HG02852 (cell line): ENCODE data around the gene FGF3.

ENCODE experiments used
- ATAC-seq: cut with Tn5 transposase; IDR thresholded peaks from one replicate; pipeline ENCODE4 v1.9.1; 2021; ENCODE audit warnings: mild to moderate bottlenecking, moderate library complexity; ENCODE audit not compliant: unreplicated experiment

The FGF3 gene

DNA sequence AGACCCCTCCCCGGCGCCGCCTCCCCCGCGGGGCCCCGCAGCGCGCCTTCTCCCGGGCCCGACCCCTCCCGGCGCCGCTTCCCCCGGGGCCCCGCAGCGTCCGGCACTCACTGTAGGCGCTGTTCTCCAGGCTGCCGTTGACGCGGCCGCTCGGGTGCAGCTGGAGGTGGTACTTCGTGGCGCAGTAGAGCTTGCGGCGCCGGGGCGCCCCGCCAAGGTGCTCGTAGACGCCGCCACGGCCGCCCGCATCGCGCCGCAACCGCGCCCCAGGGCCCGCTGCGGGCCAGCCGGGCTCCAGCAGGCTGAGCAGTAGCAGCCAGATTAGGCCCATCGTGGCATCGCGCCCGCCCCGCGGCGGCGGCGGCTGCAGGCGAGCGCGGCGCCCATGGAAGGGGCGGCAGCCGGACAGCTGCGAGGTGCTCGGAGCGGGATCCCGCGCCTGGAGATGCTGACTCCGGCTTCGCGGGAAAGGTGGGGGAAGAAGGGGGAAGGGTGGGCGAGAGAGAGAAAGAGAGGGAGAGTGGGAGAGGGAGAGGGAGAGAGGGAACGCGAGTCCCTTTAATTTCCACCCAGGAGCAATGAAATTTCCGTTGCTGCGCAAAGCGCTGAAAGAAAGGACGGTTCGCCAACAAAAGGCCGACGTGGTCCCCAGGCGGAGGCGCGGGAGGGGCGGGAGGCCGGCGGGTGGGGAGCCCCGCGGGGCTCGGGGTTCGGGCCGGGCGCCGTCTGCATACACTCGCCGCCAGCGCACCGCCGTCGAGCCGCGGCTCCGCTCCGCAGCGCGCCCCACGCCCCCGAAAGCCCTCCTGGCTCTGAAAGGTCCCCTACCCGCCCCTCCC lies at the start of gene FGF3:
FGF3 (minus strand) TSS at position 814 of the 839 bp plus-strand sequence; CDS start at position 331, 483 bp downstream.
- ATAC-seq: no peak

DNA sequence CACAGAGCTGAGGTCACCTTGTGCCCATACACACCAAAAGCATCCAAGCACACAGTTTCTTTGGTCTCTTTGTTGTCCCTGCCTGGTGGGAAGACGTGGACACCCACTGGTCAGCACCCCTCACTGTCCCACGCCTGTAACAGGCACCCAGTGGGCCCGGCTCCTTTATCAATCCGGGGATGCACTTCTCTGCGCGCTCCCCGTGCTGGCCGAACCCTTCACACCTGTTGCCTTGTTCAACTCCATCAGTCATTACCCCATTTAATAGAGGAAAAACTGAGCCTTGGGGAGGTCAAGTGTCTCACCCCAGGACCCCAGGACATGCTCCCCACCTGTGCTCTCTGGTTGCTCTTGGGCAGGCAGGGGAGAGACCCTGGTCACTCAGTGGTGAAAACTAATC lies 49.7 kb upstream of the FGF3 start:
- no peak for ATAC-seq

DNA sequence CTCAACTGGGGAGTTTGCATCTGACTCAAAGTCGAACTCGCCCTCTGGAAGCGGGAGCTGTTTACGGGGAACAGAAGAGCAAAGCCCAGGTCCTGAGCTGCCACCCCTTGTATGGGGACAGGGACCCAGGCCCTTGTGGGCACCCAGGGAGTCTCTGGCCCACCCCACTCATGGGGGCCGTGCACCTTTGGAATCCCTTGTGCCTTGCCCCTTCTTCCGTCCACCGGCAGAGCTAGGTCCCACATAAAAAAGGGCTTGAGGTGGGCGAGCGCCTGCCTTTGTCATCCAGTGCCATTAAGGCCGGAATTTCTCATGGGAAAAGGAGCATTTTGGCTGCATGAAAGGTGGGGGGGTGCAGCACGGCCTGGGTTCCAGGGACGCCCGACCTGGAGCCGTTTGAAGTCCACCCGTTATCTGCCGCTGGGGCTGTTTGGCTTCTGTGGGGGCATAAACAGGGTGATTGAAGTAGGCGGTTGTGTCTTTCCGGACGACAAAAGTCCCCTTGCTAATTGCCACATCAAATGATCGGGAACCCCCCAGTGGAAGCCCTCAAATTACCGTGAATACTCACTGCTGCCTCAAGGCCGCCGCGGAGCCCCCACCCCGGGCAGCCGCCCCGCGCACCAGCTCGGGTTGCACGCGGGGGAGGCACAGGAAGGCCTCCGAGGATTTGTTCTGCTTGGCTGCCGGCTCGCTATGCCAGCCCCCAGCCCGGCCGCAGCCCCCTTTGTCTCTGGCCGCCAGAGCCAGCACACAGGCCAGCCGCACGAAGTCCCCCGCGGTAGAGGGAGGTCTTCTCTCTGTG lies 49.0 kb upstream of the FGF3 start:
- ATAC-seq: no peak

DNA sequence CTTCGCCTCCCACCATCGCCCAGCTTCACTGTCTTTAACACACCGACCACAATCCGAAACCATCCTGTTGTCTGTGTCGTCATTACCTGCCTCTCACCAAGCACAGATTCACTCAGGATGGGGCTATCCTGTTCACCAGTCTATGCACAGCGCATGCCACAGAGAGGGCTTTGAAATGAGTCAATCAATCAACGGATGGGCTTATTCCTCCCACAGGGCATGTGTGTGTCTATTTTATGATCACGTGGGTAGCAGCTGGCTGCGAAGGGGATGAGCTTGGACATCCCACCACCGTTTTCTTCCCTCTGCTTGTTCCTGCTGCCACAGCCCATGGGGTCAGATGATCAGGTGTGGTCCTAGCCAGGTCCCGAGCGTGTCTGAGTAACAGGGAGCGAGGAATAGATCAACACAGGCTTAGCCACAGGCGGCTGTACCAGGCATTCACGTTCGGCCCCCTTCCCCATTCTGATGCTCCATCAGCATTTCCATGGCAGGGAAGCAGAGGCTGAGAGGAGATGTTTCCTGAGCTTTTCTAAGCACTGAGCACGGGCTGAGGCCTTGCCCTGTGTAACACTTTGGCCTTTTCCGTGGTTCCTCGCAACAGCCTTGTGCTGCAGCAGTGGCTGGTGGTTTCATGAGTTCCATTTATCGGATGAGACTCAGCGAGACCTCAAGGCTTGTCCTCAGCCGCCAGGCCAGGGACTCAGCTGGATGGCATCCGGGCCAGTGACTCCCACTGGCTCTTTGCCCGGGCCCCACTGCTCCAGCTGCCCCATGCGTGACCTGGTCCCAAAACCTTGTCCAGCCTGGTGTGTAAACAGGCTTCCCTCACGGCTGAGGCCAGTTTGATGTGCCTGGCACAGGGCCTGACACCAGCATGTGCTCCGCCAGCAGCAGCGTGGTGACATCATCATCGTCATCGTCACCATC lies 48.1 kb upstream of the FGF3 start:
- ATAC-seq: no peak

DNA sequence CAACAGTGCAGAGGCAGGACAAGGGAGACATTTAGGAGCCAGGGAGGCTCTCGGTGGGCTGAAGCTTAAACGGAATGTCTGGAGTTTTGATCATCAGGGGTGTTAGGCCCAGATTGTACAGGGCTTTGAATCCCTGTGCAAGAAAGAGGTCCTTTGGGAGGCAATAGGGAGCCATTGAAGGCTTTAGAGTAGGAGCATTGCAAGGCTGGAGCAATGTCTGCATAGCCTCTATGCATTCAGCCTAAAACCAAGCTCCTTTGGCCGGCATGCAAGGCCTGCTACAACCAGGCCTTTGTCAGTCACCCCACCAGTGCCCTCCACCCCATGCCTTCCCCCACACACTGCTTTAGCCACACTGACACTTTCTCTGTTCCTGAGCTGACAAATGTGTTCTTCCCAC lies 47.4 kb upstream of the FGF3 start:
- ATAC-seq: no peak

GRCh38 chr11:69865707-69866106 lies 46.5 kb upstream of the FGF3 start:
- no peak for ATAC-seq

GRCh38 chr11:69864686-69865661 lies 45.8 kb upstream of the FGF3 start:
- ATAC-seq: no peak

- ATAC-seq: no peak
Observed at GRCh38 chr11:69863544-69864200, 44.5 kb upstream of the FGF3 start.

DNA sequence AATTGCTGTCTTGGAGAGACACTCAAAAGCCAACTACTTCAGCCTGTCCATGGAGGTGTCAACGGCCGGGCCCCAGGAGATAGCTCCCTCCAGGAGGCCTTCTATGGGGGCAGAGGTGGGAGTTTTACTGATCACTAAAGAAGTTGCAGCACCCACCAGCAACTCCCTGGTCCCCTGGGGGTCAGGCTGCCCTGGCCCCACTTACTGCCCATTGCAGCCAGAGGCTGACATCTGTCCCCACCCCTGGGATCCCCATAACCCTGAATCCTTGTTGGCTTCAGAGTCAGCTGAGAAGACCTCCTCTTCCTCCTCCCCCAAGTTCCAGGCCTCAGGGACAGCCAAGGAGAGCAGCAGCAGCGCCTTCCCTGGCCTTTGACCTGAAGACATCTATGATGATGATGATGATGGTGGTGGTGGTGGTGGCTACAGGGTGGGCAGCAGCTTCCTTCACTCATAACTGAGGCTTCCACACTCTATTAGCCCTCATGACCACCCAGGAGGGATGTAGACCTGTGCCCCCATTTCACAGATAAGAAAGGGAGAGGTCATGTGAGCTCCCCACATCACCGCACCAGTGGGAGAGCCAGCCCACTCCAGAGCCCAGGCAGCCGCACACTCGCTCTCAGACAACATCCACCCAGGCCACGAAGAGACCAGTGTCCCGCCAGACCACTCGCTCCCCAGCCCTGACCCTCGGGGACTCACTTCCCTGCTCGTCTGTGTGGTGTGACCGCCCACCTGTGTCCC lies 43.8 kb upstream of the FGF3 start:
- ATAC-seq: no peak

- no peak for ATAC-seq
Observed at GRCh38 chr11:69862331-69862771, 43.1 kb upstream of the FGF3 start.

DNA sequence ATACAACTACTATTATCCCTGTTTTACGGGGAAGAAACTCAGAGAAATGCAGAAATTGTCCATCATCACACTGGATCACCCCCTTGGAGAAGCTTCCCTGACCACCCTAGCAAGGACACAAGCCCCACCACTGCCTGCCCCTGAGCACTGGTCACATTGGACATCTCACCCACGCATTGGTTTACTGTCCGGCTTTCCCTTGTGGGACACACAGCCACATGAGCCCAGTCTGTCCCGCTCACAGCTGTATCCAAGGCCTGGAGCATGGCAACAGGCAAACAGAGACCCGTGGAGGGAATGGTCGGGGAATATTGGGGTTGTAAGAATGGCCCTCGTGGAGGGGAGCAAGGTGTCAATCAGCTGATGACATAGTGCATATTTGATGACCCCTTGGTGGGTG lies 42.7 kb upstream of the FGF3 start:
- ATAC-seq: no peak

DNA sequence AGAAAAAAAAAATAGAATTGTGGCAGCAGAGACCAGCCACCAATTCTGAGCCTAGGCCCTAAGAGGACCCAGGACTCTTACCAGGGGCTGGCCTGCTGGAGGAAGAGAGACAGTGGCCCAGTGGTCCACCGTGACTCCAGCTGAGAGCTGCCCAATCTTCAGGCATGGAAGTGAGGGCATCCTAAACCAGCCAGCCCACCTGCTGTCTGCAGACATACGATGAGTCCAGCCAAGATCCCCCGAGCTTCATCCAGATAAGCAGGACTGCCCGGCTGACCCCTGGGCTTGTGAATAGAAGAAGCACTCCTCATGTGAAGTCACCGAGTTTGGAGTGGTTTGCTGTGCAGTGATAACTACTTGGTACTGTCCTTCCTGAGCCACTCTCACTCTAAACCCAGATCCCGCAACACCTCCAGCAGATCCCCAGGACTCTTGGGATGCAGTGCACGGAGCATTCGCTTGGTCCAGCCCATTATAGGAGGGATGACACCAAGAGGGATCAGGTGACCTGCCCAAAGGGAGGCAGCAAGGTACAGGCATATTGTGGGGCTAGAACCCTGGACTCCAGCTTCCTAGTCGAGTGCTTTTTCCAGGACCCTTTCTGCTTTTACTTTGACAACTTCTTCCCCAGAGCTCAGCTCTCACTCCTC lies 41.7 kb upstream of the FGF3 start:
- no peak for ATAC-seq

GRCh38 chr11:69860244-69860643 lies 41.0 kb upstream of the FGF3 start:
- no peak for ATAC-seq

DNA sequence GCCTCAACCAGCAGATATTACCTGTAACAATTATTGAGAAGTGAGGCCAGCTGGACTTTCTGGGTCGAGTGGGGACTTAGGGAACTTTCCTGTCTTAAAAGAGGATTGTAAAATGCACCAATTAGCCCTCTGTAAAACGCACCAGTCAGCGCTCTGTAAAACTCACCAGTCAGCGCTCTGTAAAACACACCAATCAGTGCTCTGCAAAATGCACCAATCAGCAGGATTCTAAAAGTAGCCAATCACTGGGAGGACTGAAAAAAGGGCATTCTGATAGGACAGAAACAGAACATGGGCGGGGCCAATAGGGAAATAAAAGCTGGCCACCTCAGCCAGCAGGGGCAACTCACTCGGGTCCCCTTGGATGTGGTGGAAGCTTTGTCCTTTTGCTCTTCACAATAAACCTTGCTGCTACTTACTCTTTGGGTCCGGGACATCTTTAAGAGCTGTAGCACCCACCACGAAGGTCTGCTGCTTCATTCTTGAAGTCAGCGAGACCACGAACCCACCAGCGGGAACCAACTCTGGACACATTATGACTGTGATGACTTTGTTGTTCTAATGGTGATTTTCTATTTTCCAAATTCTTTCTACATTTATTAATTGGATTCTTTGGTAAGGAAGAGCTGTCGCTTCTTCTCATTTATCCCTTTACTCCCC lies 40.2 kb upstream of the FGF3 start:
- no peak for ATAC-seq

DNA sequence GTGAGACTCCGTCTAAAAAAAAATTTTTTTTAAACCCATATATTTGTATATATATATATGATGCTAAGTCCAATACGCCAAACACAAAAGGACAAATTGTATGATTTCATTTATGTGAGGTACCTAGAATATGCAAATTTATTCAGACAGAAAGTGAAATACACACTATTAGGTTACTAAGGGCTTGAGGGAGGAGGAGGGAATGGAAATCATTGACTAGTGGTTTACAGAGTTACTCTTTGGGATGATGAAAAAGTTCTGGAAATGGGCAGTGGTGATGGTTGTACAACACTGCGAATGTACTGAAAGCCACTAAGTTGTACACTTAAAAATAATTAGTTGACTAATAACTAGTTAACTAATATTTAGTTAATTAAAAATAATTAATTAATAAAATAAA lies 36.2 kb upstream of the FGF3 start:
- no peak for ATAC-seq

- ATAC-seq: no peak
Observed at GRCh38 chr11:69854713-69855112, 35.5 kb upstream of the FGF3 start.

DNA sequence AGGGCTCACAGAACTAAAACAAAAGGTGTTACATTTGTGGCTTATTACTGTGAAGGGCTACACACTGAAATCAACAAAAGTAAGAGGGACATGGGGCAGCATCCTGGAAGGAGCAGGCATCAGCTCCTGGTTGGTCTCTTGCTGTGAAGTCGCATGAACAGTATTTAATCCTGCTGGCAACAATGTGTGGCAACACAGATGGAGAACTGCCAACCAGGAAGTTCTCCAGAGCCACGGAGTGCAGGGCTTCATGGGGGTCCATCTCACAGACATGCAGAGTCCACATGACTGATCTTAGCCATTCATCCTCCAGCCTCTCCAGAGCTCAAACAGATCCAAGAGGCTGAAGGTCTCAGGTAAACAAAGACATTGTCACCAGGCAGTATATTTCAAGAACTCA lies 32.8 kb upstream of the FGF3 start:
- no peak for ATAC-seq

DNA sequence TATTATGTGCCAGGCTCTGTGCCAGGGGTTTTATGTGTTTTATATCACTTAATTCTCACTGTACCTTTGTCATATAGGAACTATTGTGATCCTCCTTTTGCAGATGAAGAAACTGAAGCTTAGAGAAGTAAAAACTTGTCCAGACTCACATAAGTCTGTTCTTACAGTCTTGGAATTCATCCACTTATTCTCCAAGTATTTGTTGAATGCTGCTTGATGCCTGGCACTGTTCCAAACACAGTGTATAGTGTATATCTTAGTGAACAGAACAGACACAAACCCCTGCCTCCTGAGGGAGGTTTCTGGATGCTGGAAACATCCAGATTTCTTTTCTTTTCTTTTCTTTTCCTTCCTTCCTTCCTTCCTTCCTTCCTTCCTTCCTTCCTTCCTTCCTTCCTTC lies 29.0 kb upstream of the FGF3 start:
- no peak for ATAC-seq
